Activated T-helper 1 cell treated with anti-CD3 and anti-CD28 coated beads, Interleukin-12 subunit alpha, Interleukin-12 subunit beta, Interleukin-2, Interleukin-4 antibody, amounts not matched to agents 30 ng/mL and 10 ng/mL and 1 ng/mL, durations not matched to agents 14 hours and 24 hours and 36 hours (primary cell): ENCODE data around the gene PUS7L. TPM values are rescaled to one million over a fixed set of nuclear protein-coding genes. Genes with fewer than 3 reads are reported as not detected.
A peak's percentile ranks its signal among the peaks of the same experiment; 100 is the strongest.

Experiments used
- DNase-seq: peaks from one replicate; pipeline ENCODE4 v3.0.0; 2021; ENCODE audit warnings: low spot score
- H3K27ac Mint-ChIP-seq: one replicate; pipeline ENCODE4 v1.8.0; 2021; ENCODE audit warnings: mild to moderate bottlenecking, mixed read lengths
- H3K27me3 Mint-ChIP-seq: one replicate; pipeline ENCODE4 v1.8.0; 2022; ENCODE audit warnings: mild to moderate bottlenecking, moderate library complexity, mixed read lengths; ENCODE audit not compliant: insufficient read depth
- H3K36me3 Mint-ChIP-seq: one replicate; pipeline ENCODE4 v1.8.0; 2021; ENCODE audit warnings: low read depth, mixed read lengths
- H3K4me1 Mint-ChIP-seq: one replicate; pipeline ENCODE4 v1.8.0; 2021; ENCODE audit warnings: low read depth, mixed read lengths
- H3K4me3 Mint-ChIP-seq: one replicate; pipeline ENCODE4 v1.8.0; 2021; ENCODE audit warnings: mild to moderate bottlenecking, moderate library complexity, mixed read lengths
- H3K9me3 Mint-ChIP-seq: one replicate; pipeline ENCODE4 v1.8.0; 2021; ENCODE audit warnings: mixed read lengths
- intact Hi-C: fragments of 100-400 bp; cut with micrococcal nuclease; formaldehyde crosslinking; loops from one replicate; pipeline ENCODE4 v1.15.1; 2024
- total RNA-seq: library from RNA; stranded (reverse); gene quantifications from 2 replicates; pipeline ENCODE4 v1.2.3, GENCODE V29; 2022

Gene PUS7L
- 23.1 and 25.4 TPM in 2 replicates for total RNA-seq

GRCh38 chr12:43758728-43759563, at the start of gene PUS7L, which contains the start of gene IRAK4:
Gene PUS7L (minus strand): TSS chr12:43758790. CDS start chr12:43755245, 3,545 bp downstream.
Gene IRAK4 (plus strand): TSS chr12:43758951. CDS start chr12:43768112, 9,161 bp downstream.
- peaks cover 68% of the 10 kb centered on the region for H3K4me1 Mint-ChIP-seq
- H3K36me3 Mint-ChIP-seq, result peaks cover 26% of the 10 kb centered on the region
- peak within 1 kb of the TSS; percentile 98 for H3K27ac Mint-ChIP-seq
- no peaks in the 10 kb centered on the region for H3K27me3 Mint-ChIP-seq
- H3K9me3 Mint-ChIP-seq, result no peaks in the 10 kb centered on the region
- peak within 1 kb of the TSS; percentile 98 for H3K4me3 Mint-ChIP-seq
- DNase-seq, result peak; percentile 91
- intact Hi-C loops, result loop anchor here (1.0 to 10.0 kb wide), 6 partner anchors 28 to 1432 kb away; partner anchors contain the start of genes PPHLN1, TMEM117, TWF1 and ZCRB1

- Mint-ChIP-seq H3K27me3 (peaks cover 8% of the 10 kb centered on the region), H3K4me1 (peaks cover 31% of the 10 kb centered on the region), H3K27ac (peak overlapping the region; percentile 100), H3K4me3 (peak overlapping the region; percentile 96), H3K36me3 (peaks cover 5% of the 10 kb centered on the region), H3K9me3 (no peaks in the 10 kb centered on the region)
- no peak for DNase-seq
- intact Hi-C loops, result loop anchor here (5.0 to 10.0 kb wide), 2 partner anchors 1480 to 1663 kb away; partner anchors contain the start of genes GXYLT1, PPHLN1 and ZCRB1
These were observed 48.8 kb upstream of the PUS7L start for GRCh38 chr12:43807386-43807785.

- no peak for DNase-seq
- Mint-ChIP-seq H3K27me3 (peaks cover 6% of the 10 kb centered on the region), H3K27ac (peak overlapping the region; percentile 100), H3K4me3 (peak overlapping the region; percentile 96), H3K9me3 (no peaks in the 10 kb centered on the region), H3K36me3 (peaks cover 5% of the 10 kb centered on the region), H3K4me1 (peaks cover 31% of the 10 kb centered on the region)
- intact Hi-C loops, result loop anchor here (1.0 to 10.0 kb wide), 6 partner anchors 26 to 1662 kb away; partner anchors contain the start of genes GXYLT1, IRAK4, PPHLN1 and PUS7L
These were observed 48.1 kb upstream of the PUS7L start for GRCh38 chr12:43806737-43807072.

- peak; percentile 87 for DNase-seq
- Mint-ChIP-seq H3K27ac (peak within 1 kb of the TSS; percentile 100), H3K36me3 (peaks cover 6% of the 10 kb centered on the region), H3K4me1 (peaks cover 33% of the 10 kb centered on the region), H3K27me3 (peaks cover 2% of the 10 kb centered on the region), H3K9me3 (no peaks in the 10 kb centered on the region), H3K4me3 (peak within 1 kb of the TSS; percentile 96)
- intact Hi-C loops, result loop anchor here (1.0 to 10.0 kb wide), 6 partner anchors 26 to 1661 kb away; partner anchors contain the start of genes GXYLT1, IRAK4, PPHLN1 and PUS7L
These were observed 47.5 kb upstream of the PUS7L start, which contains the start of gene TWF1 for GRCh38 chr12:43805860-43806736. Gene TWF1 (minus strand): TSS chr12:43806317. CDS start chr12:43806245, 72 bp downstream.

GRCh38 chr12:43805149-43805859, 46.7 kb upstream of the PUS7L start:
- DNase-seq, result no peak
- intact Hi-C loops, result loop anchor here (5.0 to 10.0 kb wide), 2 partner anchors 1478 to 1661 kb away; partner anchors contain the start of genes GXYLT1, PPHLN1 and ZCRB1
- peak overlapping the region; percentile 96 for H3K4me3 Mint-ChIP-seq
- H3K9me3 Mint-ChIP-seq, result no peaks in the 10 kb centered on the region
- H3K4me1 Mint-ChIP-seq, result peaks cover 35% of the 10 kb centered on the region
- H3K36me3 Mint-ChIP-seq, result peaks cover 12% of the 10 kb centered on the region
- no peaks in the 10 kb centered on the region for H3K27me3 Mint-ChIP-seq
- H3K27ac Mint-ChIP-seq, result peak overlapping the region; percentile 92

- peaks cover 30% of the 10 kb centered on the region for H3K36me3 Mint-ChIP-seq
- H3K27me3 Mint-ChIP-seq, result no peaks in the 10 kb centered on the region
- peaks cover 20% of the 10 kb centered on the region for H3K4me1 Mint-ChIP-seq
- no peak overlapping the region for H3K4me3 Mint-ChIP-seq
- H3K27ac Mint-ChIP-seq, result no peak overlapping the region
- no peak for DNase-seq
- intact Hi-C loops, result no loop called here
- H3K9me3 Mint-ChIP-seq, result no peaks in the 10 kb centered on the region
These were observed 39.1 kb upstream of the PUS7L start for GRCh38 chr12:43797561-43798217.

- no peak for DNase-seq
- Mint-ChIP-seq H3K36me3 (peaks cover 31% of the 10 kb centered on the region), H3K4me1 (peaks cover 16% of the 10 kb centered on the region), H3K4me3 (no peak overlapping the region), H3K9me3 (no peaks in the 10 kb centered on the region), H3K27me3 (no peaks in the 10 kb centered on the region), H3K27ac (no peak overlapping the region)
- intact Hi-C loops, result no loop called here
These were observed 37.2 kb upstream of the PUS7L start for GRCh38 chr12:43795716-43796280.

GRCh38 chr12:43789941-43790340, 31.4 kb upstream of the PUS7L start:
- no peak overlapping the region for H3K27ac Mint-ChIP-seq
- H3K36me3 Mint-ChIP-seq, result peaks cover 19% of the 10 kb centered on the region
- intact Hi-C loops, result no loop called here
- no peaks in the 10 kb centered on the region for H3K27me3 Mint-ChIP-seq
- H3K4me3 Mint-ChIP-seq, result no peak overlapping the region
- H3K9me3 Mint-ChIP-seq, result no peaks in the 10 kb centered on the region
- H3K4me1 Mint-ChIP-seq, result no peaks in the 10 kb centered on the region
- no peak for DNase-seq

GRCh38 chr12:43786899-43787693, 28.5 kb upstream of the PUS7L start:
- intact Hi-C loops, result no loop called here
- Mint-ChIP-seq H3K4me3 (no peak overlapping the region), H3K9me3 (no peaks in the 10 kb centered on the region), H3K4me1 (no peaks in the 10 kb centered on the region), H3K27me3 (no peaks in the 10 kb centered on the region), H3K27ac (no peak overlapping the region), H3K36me3 (peaks cover 27% of the 10 kb centered on the region)
- no peak for DNase-seq

- intact Hi-C loops, result loop anchor here (1.0 kb wide), 1 partner anchor 106 kb away; no protein-coding TSS in a partner anchor
- H3K27me3 Mint-ChIP-seq, result no peaks in the 10 kb centered on the region
- no peak overlapping the region for H3K4me3 Mint-ChIP-seq
- no peak for DNase-seq
- H3K36me3 Mint-ChIP-seq, result peaks cover 29% of the 10 kb centered on the region
- no peaks in the 10 kb centered on the region for H3K9me3 Mint-ChIP-seq
- H3K4me1 Mint-ChIP-seq, result peaks cover 6% of the 10 kb centered on the region
- H3K27ac Mint-ChIP-seq, result no peak overlapping the region
These were observed 17.9 kb upstream of the PUS7L start for GRCh38 chr12:43776498-43776897.

- H3K36me3 Mint-ChIP-seq, result peaks cover 27% of the 10 kb centered on the region
- H3K27me3 Mint-ChIP-seq, result no peaks in the 10 kb centered on the region
- no peak overlapping the region for H3K27ac Mint-ChIP-seq
- H3K9me3 Mint-ChIP-seq, result no peaks in the 10 kb centered on the region
- H3K4me3 Mint-ChIP-seq, result no peak overlapping the region
- peaks cover 25% of the 10 kb centered on the region for H3K4me1 Mint-ChIP-seq
- DNase-seq, result no peak
- intact Hi-C loops, result no loop called here
These were observed 7.7 kb upstream of the PUS7L start for GRCh38 chr12:43766291-43766690.
